DMS153 (cell line): ENCODE results near the gene NAXE.
"Not testable (repeated sequence)": the region's sequence is repeated elsewhere in the genome, so short reads cannot be mapped to it uniquely, and the experiment has no call there.

ENCODE experiments used
- DNase-seq: peaks from one replicate; lab custom pipeline; 2025; lab: John Stamatoyannopoulos, UW

Gene NAXE

GRCh38 chr1:156571261-156571852, 20.2 kb upstream of the NAXE start:
- no peak for DNase-seq

- peak; percentile 75 for DNase-seq
These were observed 19.5 kb upstream of the NAXE start, which contains the start of gene IQGAP3 for GRCh38 chr1:156571919-156572662. Gene IQGAP3, minus strand, starts transcription at chr1:156572565. Its CDS starts 36 bp downstream, at chr1:156572529.

- no peak for DNase-seq
These were observed 18.9 kb upstream of the NAXE start for GRCh38 chr1:156572663-156573018.

GRCh38 chr1:156574039-156574633, 17.4 kb upstream of the NAXE start:
- DNase-seq: no peak

- DNase-seq: no peak
These were observed 14.0 kb upstream of the NAXE start for GRCh38 chr1:156577550-156577949.

GRCh38 chr1:156578055-156578454, 13.5 kb upstream of the NAXE start:
- no peak for DNase-seq

GRCh38 chr1:156579472-156579871, 12.1 kb upstream of the NAXE start, which contains the start of gene TTC24:
Gene TTC24, plus strand, starts transcription at chr1:156579723. Its CDS starts 1,642 bp downstream, at chr1:156581365.
- DNase-seq: no peak

- no peak for DNase-seq
These were observed 9.8 kb upstream of the NAXE start for GRCh38 chr1:156581661-156582387.

- no peak for DNase-seq
These were observed 9.1 kb upstream of the NAXE start for GRCh38 chr1:156582388-156583017.

GRCh38 chr1:156583821-156584622, 7.6 kb upstream of the NAXE start:
- peak; percentile 52 for DNase-seq

- DNase-seq: peak; percentile 41
These were observed 6.8 kb upstream of the NAXE start for GRCh38 chr1:156584813-156585212.

GRCh38 chr1:156586323-156586722, 5.3 kb upstream of the NAXE start:
- no peak for DNase-seq

- no peak for DNase-seq
These were observed 4.6 kb upstream of the NAXE start for GRCh38 chr1:156586892-156587477.

GRCh38 chr1:156587927-156588326, 3.6 kb upstream of the NAXE start:
- DNase-seq: not testable (repeated sequence)

GRCh38 chr1:156589546-156589945, 2.0 kb upstream of the NAXE start:
- DNase-seq: no peak

- DNase-seq: no peak
These were observed 1.0 kb upstream of the NAXE start for GRCh38 chr1:156590326-156591180.

GRCh38 chr1:156591181-156591431, 470 bp upstream of the NAXE start:
- no peak for DNase-seq

GRCh38 chr1:156592158-156592909, 758 bp downstream of the NAXE start:
- no peak for DNase-seq

- DNase-seq: peak; percentile 29
These were observed 1.5 kb downstream of the NAXE start for GRCh38 chr1:156592910-156593660.
